HG03280 (cell line): ENCODE measurements around the gene DGKI.

Experiments
- ATAC-seq: cut with Tn5 transposase; IDR thresholded peaks from one replicate; pipeline ENCODE4 v1.9.1; 2021; ENCODE audit warnings: mild to moderate bottlenecking, moderate library complexity; ENCODE audit not compliant: unreplicated experiment

Gene DGKI

DNA sequence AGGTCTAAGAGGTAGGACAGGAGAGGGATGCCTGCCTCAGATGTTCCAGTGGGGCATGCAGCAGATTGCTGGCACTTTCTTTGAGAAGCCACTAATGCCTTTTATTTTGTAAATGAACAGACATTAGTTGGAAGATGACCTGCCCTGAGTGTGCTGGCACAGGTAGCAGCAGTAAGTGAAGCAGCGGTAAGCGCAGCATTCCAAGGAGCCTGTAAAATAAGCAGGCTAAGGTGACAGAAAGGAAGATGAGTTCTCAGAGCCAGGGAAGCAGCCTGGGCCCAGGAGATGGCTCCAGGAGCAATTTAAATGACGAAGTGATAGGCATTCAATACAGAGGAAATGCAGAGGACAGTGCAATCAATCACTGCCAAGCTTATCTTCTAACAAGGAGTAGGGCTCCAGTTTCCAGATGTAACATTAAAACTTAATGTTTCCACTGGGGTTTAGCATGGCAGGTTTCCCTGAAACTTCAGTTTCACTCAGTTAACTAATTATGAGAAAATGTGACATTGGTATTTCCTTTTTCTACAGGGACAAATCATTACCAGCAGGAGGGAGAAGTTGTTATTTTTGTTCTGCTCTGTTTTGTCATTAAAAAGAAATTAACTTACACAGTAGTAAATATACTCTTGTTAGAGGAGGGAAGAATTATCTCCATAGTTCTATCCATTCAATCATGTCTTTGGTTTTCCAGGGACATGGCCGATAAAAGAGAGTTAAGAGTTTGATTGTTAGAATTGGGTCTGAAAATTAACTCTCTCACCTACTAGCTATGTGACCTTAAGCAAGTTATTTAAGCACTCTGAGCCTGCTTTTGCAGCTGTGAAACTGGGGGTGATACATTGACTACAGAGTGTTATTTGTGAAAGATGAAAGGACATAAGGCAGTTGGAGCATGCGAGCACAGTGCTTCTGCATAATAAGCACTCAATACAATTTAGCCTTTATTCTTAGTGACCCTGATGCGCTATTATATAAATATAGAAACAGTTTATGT, 406.6 kb downstream of the DGKI start:
- ATAC-seq = no peak

DNA sequence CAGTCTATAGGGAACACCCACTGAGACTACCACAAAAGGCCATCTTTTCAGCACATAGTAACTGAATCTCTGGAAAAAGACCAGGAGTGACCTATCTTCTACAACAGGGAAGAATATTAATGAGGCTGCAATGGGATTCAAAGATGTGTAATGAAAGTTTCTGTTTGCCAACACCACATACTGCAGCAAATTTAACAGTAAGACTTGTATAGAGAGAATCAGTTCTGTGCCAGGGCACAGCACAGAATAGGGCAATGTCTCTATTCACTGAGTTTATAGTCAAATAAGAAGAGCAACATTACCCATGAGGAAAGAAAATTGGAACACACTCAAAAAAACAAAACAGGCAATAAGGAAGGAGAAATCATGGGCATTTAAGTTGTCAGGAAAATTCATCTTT, 411.8 kb downstream of the DGKI start:
- no peak for ATAC-seq

DNA sequence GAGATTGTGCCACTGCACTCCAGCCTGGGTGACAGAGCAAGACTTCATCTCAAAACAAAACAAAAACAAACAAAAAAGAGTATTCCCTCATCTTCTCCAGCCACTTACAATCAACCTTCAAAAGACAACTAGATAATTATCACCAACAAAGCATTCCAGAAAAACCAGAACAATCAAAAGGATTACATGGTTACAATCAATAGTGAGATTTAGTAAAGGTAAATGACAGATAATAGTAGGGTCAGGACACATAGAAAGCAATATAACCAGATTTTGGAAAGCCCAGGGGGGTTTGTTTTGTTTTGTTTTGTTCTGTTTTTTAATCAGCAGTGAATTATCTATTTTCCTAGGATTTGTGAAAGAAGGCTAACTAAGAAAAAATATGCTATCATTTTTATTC, 412.2 kb downstream of the DGKI start:
- ATAC-seq = no peak

DNA sequence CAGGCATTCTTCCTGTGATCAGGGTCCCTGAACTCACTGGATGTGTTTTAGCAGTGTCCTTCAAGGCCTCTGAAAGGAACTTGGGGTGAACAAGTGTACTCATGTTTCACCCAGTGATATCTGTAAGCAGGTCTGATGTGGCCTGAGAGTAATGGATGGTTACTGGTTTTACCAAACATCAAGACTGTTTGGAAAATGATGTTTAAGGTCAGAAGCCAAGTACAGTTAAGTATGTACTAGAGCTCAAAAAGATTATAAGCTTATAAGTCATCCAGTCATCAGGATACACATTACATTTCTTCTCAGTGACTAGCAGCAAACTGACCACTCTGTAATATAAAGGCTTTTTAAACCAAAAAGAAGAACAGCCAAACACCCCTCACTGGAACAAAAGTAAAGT, 423.5 kb downstream of the DGKI start:
- ATAC-seq = no peak

DNA sequence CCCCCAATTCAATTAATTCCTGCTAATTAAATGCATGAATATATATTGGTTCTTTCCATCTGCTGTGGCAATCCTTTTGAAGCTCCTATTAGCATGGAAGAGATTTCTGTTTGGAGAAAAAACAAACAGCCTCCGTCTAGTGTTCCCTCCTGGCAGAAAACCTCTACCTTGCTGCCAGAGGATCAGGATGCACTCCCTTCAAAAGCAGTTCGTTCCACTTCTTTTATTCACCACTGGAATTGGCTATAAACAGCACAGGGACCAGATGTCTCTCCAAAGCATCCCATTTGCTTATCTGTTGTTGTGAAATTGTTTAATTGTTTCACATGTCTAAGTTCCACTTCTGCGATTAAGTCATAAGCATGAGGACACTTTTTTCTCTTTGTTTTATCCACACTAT, 425.4 kb downstream of the DGKI start:
- ATAC-seq = no peak

DNA sequence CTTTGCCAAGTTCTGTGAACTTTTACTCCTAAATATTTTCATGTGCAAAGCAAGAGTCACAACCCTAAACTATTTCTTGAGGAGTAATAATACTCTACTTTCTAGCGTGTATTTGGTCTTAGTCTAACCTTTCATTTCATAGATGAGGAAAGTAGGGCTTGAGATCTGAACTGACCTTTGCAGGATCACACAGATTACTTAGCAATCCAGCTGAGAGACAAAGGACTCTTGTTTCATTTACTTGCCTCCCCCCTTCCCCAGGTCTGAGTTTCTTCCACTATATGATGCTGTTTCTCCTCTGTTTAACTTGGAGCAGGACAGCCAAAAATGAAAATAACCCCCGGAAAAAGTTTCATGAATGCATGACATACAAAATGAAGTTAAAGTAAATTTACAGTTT, 427.9 kb downstream of the DGKI start:
- ATAC-seq = no peak

DNA sequence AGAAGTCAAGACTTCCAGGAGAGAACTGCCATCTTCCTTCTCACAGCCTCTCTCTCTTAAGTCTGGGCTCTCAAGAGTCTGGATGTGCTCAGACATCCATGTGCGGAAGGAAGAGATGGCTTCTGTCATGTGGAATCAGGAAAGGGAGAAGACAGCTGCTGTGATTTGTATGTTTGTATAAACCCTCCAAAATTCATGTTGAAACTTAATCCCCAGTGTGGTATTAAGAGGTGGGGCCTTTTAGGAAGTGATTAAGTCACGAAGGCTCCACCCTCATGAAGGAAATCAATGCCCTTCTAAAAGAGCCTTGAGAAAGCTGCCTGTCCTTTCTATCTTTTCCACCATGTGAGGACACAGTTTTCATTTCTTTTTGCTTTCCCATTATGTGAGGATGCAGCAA, 429.3 kb downstream of the DGKI start:
- ATAC-seq = no peak

DNA sequence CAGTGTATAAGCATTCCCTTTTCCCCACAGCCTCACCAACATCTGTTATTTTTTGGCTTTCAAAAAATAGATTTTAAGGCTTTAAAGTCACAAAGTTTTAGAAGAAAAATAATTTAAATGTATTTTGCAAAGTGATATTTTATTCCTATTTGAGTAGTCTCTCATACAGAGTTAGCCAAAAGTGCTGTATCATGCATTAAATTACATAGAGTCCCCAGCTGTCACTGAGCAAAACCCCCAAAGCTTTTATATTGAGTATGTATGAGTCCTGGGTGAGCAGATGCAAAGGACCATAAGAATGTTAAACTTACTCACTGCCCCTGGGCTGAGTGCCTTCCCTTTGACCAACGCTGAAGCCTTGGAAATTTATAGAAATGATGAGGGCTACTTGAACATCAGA, 432.9 kb downstream of the DGKI start:
- ATAC-seq = no peak

DNA sequence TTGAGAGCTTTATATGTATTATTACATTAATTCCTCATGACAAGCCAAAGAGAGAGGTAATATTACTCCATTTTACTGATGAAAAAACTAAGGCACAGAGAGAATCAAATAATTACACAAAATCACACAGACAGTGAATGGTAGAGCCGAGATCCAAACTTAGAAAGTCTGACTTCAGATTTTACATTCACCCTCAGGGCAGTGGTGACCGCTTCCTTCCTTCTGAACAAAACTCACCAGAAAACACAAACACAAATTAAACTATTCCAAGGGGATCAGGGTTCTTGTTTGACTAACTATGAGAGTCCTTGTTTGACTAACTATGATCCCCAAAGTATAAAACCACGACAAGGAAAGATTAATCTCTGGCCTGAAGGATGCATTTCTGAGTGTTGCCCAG, 435.3 kb downstream of the DGKI start:
- no peak for ATAC-seq

DNA sequence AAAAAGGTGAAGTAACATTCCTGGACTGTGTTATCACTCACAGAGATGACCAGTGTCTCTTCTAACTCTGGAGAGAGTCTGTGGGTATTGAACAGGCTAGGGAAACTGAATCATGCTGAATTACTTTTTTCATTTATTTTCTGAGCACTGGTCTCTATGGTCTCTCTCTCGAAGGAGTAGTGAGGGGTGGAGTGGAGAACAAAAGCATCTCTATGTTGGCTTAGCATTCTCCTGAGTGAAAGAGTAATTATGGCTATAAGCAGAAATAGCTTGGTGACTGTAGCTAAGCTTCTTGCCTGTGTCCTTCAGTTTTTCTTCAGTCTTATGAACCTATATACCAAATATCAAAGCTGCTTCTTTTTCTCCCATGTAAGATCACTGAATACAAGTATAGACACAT, 438.6 kb downstream of the DGKI start:
- no peak for ATAC-seq

DNA sequence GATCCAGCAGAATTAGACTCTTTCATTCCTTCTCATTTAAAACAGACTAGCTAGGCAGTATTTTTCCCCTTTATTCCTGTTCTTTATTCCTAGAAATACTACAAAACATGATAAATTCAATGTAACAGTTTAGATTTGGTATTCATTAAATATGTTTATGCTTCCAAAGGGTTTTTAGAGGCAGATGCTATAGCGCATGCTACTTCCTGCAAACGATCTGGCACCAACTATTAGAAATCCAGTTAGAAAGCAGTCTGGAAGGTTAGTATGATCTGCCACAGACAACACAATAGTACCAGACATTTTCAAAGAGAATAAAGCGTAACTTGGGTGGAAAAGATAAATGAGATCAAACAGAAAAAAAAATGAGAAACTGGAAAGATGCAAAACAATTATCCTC, 439.7 kb downstream of the DGKI start:
- no peak for ATAC-seq

DNA sequence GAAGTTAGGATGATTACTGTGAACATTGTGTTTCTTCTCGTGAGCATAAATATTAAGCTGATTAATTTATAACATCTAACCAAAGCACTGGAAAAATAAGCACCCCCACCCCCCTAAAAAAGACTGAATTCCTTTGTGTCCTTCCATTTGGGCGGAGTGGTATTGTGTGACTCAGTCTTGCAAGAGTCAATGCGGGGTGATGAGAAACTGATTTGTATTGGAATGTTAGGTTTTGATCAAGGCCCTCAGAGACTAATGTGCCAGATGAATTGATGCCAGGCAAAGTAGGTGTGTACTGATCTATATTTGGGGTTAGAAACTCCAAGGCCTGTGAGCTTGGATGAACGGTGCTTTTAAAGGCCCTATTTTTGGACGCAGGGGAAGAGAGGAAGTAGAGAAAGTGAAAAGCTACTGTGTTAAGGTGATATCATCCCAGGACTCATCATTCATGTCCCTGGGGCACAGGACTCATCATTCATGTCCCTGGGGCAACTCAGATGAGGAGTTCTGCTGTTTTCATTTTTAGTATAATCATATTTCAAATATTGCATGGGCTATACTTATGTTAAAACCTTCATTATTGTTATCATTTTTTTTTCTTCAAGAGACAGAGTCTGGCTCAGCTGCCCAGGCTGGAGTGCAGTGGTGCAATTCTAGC, 442.0 kb downstream of the DGKI start:
- ATAC-seq = no peak

DNA sequence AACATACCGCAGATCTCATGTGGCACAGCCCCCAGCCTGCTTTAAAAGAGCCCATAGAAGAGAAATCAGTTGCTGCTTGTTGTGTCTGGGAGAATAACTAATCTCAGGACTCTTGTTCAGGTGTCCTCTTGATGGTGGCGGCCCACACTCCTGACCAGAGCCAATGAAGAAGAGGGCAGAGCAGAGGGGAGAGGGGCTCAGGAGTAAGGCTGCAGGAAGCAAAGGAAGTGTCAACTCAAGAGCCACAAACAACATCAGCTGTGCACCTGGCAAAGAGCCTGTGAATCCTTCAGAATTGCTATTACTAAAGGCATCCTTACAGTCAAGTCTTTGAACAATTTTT, 443.4 kb downstream of the DGKI start:
- no peak for ATAC-seq

DNA sequence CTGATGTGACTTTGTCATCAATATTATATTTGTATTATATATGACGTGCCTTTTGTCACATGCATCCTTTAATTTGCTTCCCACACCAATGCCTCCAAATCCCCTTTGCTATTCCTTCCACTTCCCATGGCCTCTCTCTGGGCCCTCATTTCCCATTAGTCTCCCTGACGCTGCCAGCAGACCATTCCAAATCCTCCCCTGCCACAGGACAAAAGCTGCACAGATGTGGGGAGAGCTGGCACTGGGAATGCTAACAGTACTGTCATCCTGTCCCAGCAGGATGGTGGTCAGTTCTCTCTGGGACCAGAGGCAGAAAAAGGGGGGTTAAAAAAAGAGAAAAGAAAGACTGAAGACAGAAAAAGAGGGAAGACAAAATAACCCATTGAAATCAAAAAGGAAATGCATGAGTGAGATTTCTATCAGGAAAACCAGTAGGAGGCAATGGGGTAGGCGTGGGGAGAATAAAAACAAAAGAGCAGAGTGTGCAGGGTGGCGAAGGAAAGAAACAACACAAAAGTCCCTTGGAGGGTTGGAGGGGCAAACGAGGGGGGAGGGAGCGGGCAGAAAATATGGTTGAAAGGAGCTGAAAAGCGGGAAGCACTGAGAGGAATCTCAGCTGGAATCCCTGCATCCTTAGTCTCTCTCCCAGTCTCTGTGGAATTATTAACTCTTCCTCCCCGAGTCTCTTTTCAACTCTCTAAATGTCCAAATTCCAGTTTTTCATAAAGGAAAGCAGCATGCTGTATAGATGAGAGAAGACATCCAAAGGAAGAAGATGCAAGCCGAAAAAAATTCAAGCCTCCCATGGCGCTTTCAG, 444.0 kb downstream of the DGKI start:
- no peak for ATAC-seq

DNA sequence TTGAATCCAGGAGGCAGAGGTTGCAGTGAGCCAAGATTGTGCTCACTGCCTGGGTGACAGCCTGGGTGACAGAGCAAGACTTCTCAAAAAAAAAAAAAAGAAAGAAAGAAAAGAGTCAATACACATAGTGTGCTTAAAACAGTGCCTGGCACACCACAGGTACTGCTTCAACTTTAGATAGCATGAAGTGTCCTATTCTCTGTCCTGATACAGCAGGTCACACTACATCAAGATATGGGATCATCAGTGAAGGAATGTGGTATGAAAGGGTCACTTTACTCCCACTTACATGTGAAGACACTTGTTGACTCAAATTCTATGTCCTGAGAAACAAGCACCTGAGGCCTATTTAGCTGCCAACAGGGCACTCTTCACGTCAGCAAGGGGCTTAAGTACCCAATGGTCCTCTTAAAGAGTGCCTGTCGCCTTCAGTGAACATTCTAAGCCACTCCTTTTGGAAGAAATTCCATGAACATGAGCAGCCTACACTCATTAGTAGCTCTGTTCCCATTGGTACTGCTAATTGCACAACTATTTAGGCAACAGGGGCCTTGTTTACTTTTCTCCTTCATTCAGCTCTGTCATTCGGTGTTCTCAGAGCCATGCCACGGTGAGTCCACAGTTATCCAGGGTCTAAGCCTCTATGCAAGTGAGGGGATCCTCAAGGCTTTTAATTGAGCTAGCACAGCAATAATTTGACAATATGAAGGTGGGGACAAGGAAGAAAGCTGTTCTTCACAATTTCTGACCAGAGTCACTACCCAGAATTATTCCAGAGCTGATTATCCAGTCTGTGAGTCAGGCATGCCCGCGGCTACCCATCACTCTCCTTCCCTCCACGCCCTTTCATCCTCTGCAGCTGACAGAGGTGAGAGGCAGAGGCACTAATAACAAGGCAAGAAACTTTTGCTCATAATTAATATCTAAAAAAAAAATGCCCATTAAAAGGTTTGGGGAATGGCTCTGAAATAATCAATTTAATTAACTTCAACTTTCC, 446.6 kb downstream of the DGKI start:
- no peak for ATAC-seq

DNA sequence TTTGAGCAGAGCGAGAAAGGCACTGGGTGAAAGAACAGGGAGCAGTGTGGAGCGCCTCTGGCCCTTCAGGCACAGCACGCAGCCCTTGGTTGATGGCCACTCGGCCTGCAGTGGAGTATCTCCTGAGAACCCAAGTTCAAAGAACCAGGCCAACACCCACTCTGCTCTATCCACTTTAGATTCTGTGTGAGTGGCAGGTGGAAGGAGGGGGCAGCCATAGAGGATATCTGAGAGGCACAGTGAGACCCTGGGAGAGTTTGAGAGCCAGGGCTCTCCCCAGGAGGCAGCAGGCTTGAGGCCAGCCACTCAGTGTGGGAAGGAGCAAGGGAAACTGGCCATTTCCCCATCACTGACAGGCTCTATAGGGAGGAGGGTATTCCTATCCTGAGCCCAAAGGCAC, 450.7 kb downstream of the DGKI start:
- ATAC-seq = no peak

DNA sequence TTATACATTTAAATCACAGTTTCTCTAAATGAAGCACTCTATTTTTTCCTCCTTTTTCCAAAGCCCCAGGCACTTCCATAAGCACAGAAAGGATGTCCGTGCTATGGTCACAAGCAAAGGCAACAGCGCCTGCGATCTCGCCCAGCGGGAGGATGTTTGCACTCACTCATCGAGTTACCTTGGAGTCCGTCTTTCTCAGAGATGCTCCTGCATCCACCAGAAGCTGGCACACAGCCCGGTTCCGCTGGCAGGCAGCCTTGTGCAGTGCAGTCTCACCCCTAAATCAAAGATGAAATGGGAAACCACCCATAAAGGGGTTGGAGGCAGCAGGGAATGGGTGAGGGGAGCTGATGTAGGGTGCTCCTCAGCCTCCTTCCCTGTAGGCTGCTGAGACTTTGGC, 451.4 kb downstream of the DGKI start:
- ATAC-seq = no peak

DNA sequence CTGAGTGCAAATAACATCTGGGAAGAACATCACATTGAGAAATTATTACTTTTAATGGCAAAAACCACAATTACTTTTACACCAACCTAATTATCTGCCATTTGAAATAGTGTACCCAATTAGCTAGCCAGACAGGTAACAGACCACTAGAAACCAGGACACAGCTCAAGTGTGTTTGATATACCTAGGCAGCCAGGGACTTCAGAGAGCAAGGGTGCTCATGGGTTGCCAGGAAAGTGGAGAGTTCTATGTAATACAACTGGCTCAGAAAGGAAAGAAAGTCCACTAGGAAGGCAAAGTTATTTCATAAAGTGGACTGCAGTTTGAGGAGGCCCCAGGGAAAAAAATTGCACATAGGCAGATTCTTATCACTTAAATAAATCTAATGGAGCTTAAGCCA, 453.2 kb downstream of the DGKI start:
- no peak for ATAC-seq

DNA sequence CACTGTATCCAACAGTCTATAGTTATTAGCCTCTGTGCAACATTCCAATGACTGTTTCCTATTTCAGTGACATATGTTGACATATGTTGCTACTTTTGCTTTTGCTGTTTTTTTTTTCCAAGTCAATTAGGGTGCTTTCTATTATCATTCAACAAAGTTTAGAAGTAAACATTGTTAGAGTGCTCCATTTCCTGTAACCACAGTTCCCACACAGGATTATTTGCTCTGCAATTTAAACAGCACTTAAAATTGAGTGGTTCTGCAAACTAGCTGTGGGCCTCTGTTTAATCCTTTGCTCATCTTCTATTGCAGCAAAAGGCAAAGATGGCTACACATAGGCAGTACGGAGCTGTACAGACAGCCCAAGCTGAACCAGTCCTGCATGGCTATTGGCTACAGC, 456.7 kb downstream of the DGKI start:
- ATAC-seq = no peak

DNA sequence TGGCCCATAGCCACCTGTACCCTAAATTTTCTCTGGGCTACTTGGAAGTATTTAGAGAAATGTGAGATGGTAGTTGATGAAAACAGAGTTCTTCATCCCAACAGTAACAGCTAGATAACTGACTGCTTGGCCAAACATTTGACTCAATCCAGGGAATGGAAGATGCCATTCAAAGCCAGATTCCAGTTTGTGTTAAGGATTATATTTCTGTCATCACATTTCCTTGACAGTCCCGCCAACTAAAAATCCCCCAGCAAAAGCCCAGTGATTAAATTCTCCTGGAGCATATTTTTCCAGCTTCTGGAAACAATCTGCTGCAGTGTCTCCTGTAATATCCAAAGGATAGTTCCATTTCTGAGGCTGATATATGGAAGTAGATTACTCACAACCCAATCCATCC, 457.9 kb downstream of the DGKI start:
- no peak for ATAC-seq
